Right lobe of liver (tissue), 6 donors: ENCODE data around the gene PPP1R36. TPM values are rescaled to one million over a fixed set of nuclear protein-coding genes. Genes with fewer than 3 reads are reported as not detected.
"Not testable (repeated sequence)": the region's sequence is repeated elsewhere in the genome, so short reads cannot be mapped to it uniquely, and the experiment has no call there.

Source experiments
- ATAC-seq, 4 donors: fragments of 200-7000 bp; cut with Tn5 transposase; one replicate each; pipeline ENCODE4 v1.9.1; 2020; ENCODE audit warnings: mild to moderate bottlenecking in 4 of 4, moderate library complexity in 4 of 4
- DNase-seq, 3 donors: peaks; one replicate each; pipeline ENCODE4 v3.0.0-alpha.2; 2020
- H3K27ac ChIP-seq, 3 donors: fragments of 200-600 bp; one replicate each; pipeline ENCODE4 v1.8.0; 2022
- H3K27me3 ChIP-seq, 2 donors: fragments of 200-600 bp; one replicate each; pipeline ENCODE4 v1.8.0; 2022
- H3K36me3 ChIP-seq, 4 donors: fragments of 200-600 bp; sonication (generic) in 1 of 4; one replicate each; pipeline versions ENCODE4 v1.5.1 to v1.8.0; 2017 to 2022; ENCODE audit warnings: control low read depth in 1 of 4
- H3K4me1 ChIP-seq, 4 donors: fragments of 200-600 bp; sonication (generic) in 1 of 4; one replicate each; pipeline versions ENCODE4 v1.5.1 to v1.8.0; 2017 to 2022; ENCODE audit warnings: control low read depth in 1 of 4
- H3K4me3 ChIP-seq, 3 donors: fragments of 200-600 bp; one replicate each; pipeline ENCODE4 v1.8.0; 2022
- H3K9me3 ChIP-seq, 4 donors: fragments of 200-600 bp; sonication (generic) in 1 of 4; one replicate each; pipeline versions ENCODE4 v1.5.1 to v1.8.0; 2017 to 2022; ENCODE audit warnings: control low read depth in 1 of 4
- CTCF ChIP-seq, 4 donors: fragments of 200-600 bp in 3 of 4; fragments of 450-650 bp in 1 of 4; IDR thresholded peaks; one replicate each; pipeline versions ENCODE4 v1.5.1 to v1.8.0; 2016 to 2022; ENCODE audit warnings: antibody characterized with exemption in 4 of 4, mild to moderate bottlenecking in 2 of 4
- POLR2A ChIP-seq: fragments of 450-650 bp; IDR thresholded peaks from one replicate; pipeline ENCODE4 v1.6.1; 2017; ENCODE audit warnings: antibody characterized with exemption, mild to moderate bottlenecking
- WGBS: methylation state at CpG from one replicate; pipeline ENCODE4 v1.1.6; 2018; ENCODE audit warnings: low coverage, low lambda C conversion rate; ENCODE audit not compliant: insufficient coverage; ENCODE audit errors: missing lambda C conversion rate; 5-methylcytosine and 5-hydroxymethylcytosine counted together
- intact Hi-C, 2 donors: fragments of 100-400 bp; cut with DNase I; formaldehyde crosslinking; loops; one replicate each; pipeline versions ENCODE4 v1.11.2 to v1.14.1; 2022
- total RNA-seq, 6 experiments: library from RNA; depleted of rRNA in 2 of 6; stranded (reverse); fragments of >200 nt in 2 of 6; fragmentation: NEBNext Ultra II Directional in 3 of 6; extraction: Animal tissue kit (Norgen Biotek cat#: 25700) in 3 of 6; gene quantifications; one replicate each; pipeline versions ENCODE4 v1.1.0 to v1.2.4, GENCODE V29; 2016 to 2023
- donor health status: DM: no; HTN: yes; CAD: no.
- donor health status: DM: no; HTN: no; CAD: no.
- donor health status: DM: no; HTN: no; CAD: no.
- donor health status: DM: no; HTN: yes; CAD: no.
- donor health status: DM: no; HTN: yes; CAD: no.

Gene PPP1R36
- total RNA-seq, 6 experiments from 2014 or later, result 0.16 to 0.40 TPM; not detected in 4

GRCh38 chr14:64561631-64562030, 11.9 kb downstream of the PPP1R36 start:
- ATAC-seq, result no peak
- WGBS, result 70% methylated on average over 2 of the region's 2 CpGs
- H3K9me3 ChIP-seq, result no peaks in the 10 kb centered on the region

GRCh38 chr14:64562436-64562835, 12.7 kb downstream of the PPP1R36 start:
- intact Hi-C loops, result no loop called here
- Histone ChIP-seq H3K27me3 (no peaks in the 10 kb centered on the region), H3K36me3 (no peaks in the 10 kb centered on the region), H3K4me1 (no peaks in the 10 kb centered on the region), H3K27ac (no peak overlapping the region), H3K9me3 (no peaks in the 10 kb centered on the region), H3K4me3 (no peak overlapping the region)
- TF ChIP-seq CTCF (IDR thresholded peaks at IDR 0.05) (no peak), POLR2A (no peak)
- no peak for ATAC-seq
- DNase-seq, result no peak

More at GRCh38 chr14:64561631-64562030, 11.9 kb downstream of the PPP1R36 start:
- TF ChIP-seq CTCF (IDR thresholded peaks at IDR 0.05), result no peak
- no peak for TF ChIP-seq POLR2A
- no peak overlapping the region for H3K4me3 ChIP-seq
- no peaks in the 10 kb centered on the region for H3K4me1 ChIP-seq
- no peaks in the 10 kb centered on the region for H3K27me3 ChIP-seq
- intact Hi-C loops, result no loop called here
- no peaks in the 10 kb centered on the region for H3K36me3 ChIP-seq
- no peak overlapping the region for H3K27ac ChIP-seq
- DNase-seq, result no peak

GRCh38 chr14:64563696-64564095, 13.9 kb downstream of the PPP1R36 start:
- TF ChIP-seq POLR2A (no peak), CTCF (IDR thresholded peaks at IDR 0.05) (no peak)
- intact Hi-C loops, result no loop called here
- Histone ChIP-seq H3K27ac (no peak overlapping the region), H3K27me3 (no peaks in the 10 kb centered on the region), H3K9me3 (no peaks in the 10 kb centered on the region), H3K4me3 (no peak overlapping the region), H3K36me3 (no peaks in the 10 kb centered on the region), H3K4me1 (no peaks in the 10 kb centered on the region)
- DNase-seq (no peak), ATAC-seq (no peak)
- WGBS, result 69% methylated on average over 5 of the region's 6 CpGs

- peak in 1 of 4 donors; percentile 21 for ATAC-seq
- TF ChIP-seq CTCF (IDR thresholded peaks at IDR 0.05), result no peak
- no peak for TF ChIP-seq POLR2A
- intact Hi-C loops, result no loop called here
Observed at GRCh38 chr14:64566651-64567122, 16.9 kb downstream of the PPP1R36 start.

GRCh38 chr14:64569138-64569631, 19.4 kb downstream of the PPP1R36 start:
- Histone ChIP-seq H3K27ac (no peak overlapping the region), H3K9me3 (no peaks in the 10 kb centered on the region), H3K4me1 (no peaks in the 10 kb centered on the region), H3K4me3 (no peak overlapping the region), H3K27me3 (no peaks in the 10 kb centered on the region), H3K36me3 (no peaks in the 10 kb centered on the region)
- TF ChIP-seq CTCF (IDR thresholded peaks at IDR 0.05) (no peak), POLR2A (no peak)
- intact Hi-C loops, result no loop called here
- 82% methylated on average over 1 of the region's 3 CpGs for WGBS
- ATAC-seq (peak in 3 of 4 donors; percentile 22 to 32 (median 29)), DNase-seq (no peak)

More at GRCh38 chr14:64566651-64567122, 16.9 kb downstream of the PPP1R36 start:
- Histone ChIP-seq H3K36me3 (no peaks in the 10 kb centered on the region), H3K27me3 (no peaks in the 10 kb centered on the region), H3K4me3 (no peak overlapping the region), H3K27ac (no peak overlapping the region), H3K9me3 (no peaks in the 10 kb centered on the region), H3K4me1 (no peaks in the 10 kb centered on the region)
- WGBS, result no CpG with 5 or more reads among the region's 5 CpGs
- no peak for DNase-seq

GRCh38 chr14:64569646-64570045, 19.9 kb downstream of the PPP1R36 start:
- intact Hi-C loops, DNase-seq, H3K9me3 ChIP-seq, H3K36me3 ChIP-seq, H3K4me1 ChIP-seq, H3K4me3 ChIP-seq, ATAC-seq, H3K27me3 ChIP-seq, H3K27ac ChIP-seq: not testable (repeated sequence)
- WGBS, result 72% methylated on average over 7 of the region's 7 CpGs
